DMS53 treated with DMSO at 0.1 percent for 48 hours (cell line): ENCODE measurements around the gene MEP1A.

Experiments used
- DNase-seq: peaks from one replicate; lab custom pipeline; 2025; ENCODE audit not compliant: unreplicated experiment; lab: John Stamatoyannopoulos, UW

The MEP1A gene

DNA sequence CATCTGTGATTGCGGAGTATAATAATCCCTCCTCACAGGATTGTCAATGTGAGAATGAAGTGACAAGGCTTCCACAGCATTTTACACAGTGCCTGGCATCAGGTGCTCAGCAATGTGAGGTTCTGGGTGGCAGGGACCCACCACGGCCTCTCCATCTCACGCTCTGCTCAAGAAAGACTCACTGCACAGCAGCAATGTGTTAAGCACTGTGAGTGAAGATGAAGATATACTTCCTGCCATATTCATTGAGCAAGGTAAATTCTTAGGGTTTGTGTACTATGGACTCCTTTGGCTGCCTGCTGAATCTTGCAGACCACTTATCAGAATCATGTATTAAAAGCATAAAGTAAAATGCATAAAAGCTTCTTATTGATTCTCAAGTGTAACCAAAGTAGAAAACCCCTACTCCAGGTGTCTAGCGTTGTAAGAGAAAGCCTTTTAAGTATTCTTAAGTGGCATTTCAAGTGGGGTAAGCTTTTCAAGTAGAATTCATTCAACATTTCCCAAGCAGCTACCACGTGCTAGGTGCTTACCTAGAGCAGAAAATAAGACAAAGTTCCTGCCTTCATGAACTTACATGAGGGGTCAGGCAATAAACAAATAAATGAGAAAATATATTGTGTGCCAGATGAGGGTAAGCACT, 17.0 kb upstream of the MEP1A start:
- no peak for DNase-seq

DNA sequence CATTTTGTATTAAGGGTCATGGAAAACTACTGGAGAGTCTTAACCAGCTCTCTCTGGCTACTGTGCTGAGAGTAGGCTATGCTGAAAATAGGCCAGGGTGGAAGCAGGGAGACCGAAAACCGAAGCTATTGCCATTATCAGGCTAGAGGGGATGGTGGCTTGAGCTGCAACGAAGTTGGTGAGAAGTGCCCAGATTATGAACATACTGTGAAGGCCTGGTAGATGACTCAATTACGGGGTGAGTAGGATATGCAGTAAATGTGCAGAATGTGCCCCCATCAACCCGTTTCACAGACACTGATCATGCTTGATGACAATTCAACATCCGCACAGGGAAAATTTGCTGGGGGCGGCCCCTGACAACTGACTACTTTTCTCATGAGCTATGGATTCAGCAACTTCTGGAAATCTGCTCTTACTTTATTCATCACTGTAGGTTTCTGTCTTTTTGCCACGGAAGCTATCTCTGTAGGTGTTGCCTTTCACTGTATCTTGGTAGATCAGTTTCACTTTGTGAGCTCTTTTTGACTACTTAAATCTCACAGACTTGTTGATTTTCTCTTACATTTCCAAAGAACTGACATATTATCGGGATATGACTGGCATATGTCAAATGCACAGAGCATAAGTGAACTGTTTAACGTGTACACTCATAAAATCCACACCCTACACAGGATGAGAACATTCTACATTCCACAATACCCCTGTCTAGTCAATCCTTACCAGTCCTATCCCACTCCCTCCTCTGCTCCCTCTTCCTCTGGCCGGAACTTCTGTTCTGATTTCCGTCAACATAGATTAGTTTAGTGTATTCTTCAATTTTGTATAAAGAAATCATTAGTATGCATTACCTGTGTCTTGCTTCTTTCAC, 15.5 kb upstream of the MEP1A start:
- DNase-seq, result no peak

DNA sequence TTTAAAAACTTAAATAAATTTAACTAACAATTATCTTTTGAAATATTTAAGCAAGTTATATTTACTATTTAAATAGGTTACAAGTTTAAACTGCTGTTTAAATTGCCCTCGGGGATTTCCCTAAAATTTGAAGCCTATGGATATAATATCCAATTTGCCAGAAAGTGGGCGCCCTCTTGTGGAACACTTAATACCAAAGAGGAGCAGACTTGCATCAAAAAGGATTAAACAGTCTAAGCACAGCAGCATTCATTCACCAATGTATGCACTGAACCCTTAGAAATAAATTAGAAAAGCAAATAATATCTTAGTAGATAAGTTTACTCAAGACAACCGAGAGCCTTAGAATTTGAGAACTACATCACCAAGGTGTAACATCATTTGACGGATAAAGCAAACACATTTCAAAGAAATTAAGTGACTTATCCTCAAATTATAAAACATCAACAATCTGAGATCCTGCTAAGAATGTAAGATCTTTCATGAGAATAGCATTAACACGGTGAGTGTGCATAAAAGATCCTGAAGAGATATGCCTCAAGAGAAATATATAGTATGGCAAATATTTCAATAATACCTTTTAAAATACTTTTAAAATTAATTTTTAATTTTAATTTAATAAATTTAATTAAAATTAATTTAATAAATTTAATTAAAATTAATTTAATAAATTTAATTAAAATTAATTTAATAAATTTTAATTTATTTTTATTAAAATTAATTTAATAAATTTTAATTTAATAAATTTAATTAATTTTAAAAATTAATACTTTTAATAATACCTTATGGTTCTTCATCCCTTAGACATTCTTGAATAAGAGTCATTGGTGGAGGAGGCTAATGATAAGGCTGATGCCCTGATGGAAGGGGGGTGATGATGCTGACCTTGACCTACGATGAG, 11.5 kb upstream of the MEP1A start:
- peak; percentile 69 for DNase-seq

DNA sequence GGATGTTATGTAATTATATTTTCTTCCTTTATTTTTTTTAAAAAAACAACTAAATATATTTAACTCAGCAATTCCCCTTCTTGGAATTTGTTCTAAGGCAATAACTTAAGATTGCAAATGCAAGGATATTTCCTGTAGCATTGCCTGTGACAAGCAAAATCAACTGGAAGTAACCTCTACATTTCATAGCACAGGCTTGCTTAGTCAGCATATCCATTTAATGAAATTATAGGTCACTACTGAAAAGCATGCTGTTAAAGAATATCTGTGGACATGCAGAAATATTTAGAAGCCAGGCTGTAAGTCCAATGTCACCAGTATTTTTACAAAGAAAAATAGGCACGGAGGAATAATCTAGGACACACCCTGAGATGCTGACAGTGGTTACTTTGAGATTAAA, 8.7 kb upstream of the MEP1A start:
- DNase-seq, result no peak

DNA sequence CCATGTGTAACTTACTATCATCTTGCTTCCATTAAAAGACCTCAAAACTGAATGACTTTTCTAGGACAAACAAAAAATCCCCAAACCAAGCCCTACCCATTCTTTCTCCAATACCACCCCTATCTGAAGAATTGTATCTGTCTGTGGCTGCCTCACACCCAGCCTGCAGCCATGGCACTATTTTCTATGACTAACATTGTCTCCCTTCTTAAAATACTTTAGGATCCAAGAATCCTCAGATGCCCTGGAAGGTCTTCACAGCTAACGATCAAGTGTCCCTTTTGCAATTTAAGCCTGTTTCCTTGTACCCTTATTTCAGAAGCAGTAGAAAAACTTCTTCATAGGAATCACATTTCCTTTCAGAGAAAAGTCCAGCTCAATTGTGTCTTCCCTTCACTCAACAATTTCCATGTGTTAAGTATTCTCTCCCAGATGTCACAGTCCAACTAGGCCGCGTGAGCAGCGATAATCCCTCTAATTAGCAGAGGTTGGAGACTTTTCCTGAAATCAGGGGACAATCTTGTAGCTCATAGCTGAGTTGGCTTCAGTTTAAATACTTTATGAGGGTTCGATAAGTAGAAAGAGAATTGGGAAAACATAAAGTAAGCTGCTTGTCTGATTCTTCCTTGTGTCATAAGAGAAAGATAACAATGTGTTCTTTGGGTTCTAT, 5.2 kb upstream of the MEP1A start:
- DNase-seq, result no peak

DNA sequence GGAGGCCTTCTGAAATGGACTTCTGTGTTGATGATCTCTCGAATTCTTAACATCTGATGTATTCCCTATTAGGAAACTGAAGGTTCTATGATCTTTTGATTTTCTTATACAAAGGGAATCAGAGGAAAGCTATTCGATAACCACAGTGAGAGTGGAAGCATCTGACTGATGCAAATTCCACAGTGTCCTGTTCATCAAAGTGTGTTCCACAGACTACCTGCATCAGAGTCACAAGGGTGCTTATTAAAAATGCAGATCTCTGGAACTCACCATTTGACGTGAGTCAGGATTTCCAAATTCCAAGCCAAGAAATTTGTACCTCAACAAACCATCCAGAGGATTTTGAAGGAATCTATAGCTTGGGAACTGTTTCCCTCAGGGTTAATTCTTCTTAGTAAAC, 4.4 kb upstream of the MEP1A start:
- no peak for DNase-seq

DNA sequence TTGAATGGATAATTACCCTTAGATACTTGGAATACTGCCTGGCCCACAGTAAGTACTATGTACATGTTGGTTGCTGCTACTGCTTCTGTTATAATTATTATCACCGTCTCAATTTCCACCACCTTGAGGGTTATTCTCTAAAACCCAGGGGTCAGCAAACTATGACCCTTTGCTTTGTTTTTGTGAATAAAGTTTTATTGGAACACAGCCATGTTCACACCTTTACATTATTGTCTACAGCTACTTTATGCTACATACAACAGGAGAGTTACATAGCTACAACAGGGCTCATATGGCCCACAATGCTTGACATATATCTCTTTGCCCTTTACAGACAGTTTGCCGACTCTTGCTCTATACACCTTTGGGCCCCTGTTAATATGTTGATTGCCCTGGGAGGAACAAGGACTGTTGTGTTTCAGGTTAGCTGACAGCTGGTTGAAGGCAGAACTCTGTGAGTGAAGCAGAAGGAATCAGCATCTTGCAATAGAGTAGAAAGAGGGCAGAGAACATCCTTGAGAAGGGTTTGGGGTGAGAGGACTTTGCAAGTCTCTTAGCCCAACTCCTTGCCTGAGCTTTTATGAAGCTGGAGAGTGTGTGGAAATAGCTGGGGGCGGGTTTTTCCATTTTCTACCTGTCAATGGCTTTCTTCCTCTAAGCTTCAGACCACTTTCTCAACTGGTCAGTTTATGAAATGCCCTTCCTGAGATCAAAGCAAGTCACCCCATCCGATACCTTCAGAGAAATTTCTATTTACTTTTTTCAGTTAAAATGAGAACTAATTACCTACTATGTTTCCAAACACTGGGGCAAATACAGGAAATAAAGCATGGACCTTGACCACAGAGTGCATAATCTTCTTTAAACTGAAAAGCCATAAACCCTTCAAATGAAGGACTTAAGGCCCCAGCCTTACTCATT, 3.5 kb upstream of the MEP1A start:
- no peak for DNase-seq

DNA sequence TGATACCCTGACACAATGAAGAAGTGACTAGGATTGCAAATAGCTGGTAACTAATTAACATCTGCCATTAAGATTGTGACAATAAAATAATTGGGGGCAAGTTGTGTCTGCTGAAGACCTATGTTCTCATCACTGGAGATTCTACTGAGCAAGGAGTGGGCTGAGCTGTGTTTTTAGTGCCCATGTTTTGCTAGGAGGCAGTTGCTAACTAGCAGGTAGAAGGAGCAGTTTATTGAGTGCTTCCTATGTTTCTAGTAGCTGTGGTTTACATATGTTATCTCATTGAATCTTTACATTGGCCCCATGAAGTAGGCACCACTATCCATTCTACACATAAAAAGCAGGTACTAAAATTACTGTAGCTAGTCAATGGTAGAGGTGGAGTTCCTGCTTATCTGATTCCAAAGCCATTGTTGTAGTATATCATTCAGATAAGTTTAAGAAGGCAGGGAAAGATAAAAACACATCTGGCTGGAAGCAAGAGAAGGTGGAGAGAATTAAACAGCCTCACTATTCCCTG, 2.8 kb upstream of the MEP1A start:
- DNase-seq, result no peak

DNA sequence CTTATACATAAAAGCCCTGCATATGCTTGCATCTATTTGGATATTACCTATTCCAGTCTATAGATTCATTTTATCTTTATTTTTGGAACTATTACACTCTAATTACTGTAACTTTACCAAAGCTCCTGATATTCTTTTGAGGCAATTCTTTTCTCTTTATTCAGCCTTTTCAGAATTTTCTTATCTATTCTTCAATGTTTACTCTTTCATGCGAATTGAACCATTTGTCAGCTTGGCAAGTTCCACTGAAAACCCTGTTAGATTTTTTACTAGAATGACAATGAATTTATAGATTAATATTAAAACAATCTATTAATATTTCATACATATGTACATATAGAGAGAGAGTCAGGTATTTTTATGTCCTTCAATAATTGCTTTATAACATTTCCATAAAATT, 554 bp upstream of the MEP1A start:
- DNase-seq, result no peak

DNA sequence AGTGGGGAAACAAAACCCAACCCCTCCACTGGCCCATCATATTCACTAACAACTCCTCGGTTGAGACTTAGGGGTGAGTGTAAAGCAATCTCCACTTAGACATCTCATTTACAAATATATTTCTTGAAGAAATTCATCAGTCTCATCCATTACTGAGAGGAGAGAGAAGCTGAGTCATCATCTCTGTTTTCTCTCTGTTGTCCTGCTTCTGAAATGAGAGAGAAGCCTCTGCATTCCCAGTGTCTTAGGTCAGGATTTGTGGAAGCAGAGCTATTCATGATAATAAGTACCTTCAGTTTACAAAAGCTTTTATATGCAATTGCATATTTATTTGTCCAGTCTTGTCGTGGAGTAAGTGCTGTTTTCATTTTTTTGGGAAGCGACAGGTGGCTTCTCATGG, 879 bp downstream of the MEP1A start:
- DNase-seq, result no peak

DNA sequence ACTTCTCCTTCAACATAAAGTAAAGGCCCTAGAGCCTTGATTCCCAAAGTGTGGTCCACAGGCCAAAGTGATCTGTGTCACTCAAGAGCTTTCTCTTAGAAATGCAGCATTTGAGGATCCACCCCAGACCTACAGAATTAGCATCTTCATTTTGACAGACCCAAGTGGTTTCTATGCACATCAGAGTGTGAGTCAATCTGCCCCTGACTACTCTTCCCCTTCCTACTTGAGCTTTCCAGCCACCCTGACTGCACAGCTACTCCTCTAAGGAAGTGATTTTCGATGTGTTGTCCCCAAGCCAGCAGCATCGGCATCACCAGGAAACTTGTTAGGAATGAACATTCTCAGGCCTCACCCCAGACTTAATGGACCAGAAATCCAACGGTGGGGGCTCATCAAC, 2.6 kb downstream of the MEP1A start:
- no peak for DNase-seq

DNA sequence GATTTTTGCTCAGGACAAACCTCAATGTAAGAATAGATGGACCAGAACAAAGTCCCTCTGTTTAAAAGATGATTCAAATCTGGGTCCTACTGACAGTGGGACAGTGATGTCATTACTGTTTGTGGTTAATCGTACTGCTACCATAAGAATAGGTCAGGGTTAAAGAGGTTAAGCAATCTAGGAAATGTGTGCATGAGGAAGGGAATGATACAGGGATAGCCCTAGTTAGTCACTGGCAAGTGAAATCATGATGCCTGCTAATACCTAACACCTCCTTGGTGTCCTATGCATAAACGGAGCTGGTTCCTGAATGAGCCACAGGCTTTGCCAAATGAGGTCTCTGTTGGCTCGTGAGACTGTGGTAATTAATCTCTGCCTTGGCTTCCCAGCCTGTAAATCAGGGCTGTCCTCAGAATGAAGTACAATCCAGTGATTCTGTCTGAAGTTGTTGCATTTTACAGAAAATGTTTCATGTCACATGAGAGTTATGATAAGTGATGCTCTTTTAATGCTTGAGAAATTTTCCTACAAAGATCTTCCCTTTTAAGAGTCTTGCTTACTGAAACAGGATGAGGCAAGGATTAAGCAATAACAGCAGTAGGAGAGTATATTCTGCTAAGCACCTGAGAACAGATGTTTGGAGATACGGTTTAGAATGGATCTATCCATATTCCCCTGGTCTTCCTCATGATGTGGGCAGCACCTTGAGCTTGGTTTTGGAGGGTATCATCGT, 3.8 kb downstream of the MEP1A start:
- DNase-seq, result no peak

DNA sequence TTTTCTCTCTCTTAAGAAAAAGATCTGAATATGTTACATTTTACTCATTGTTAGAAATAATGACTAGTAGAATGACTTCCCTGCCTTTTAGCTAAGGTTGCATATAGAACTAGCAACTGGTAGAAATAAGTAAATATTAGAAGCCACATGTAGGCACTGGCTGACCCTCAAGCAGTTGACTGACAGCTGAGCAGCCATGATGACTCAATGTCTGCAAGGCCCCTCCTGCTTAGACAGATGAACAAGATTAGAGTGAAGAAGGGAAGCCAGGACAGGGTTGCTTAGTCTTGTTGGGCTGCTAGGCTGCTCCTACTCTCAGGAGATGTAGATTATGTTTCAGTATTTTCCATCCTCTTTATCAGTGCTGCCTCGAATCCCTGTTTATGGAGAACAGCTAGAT, 6.5 kb downstream of the MEP1A start:
- no peak for DNase-seq

DNA sequence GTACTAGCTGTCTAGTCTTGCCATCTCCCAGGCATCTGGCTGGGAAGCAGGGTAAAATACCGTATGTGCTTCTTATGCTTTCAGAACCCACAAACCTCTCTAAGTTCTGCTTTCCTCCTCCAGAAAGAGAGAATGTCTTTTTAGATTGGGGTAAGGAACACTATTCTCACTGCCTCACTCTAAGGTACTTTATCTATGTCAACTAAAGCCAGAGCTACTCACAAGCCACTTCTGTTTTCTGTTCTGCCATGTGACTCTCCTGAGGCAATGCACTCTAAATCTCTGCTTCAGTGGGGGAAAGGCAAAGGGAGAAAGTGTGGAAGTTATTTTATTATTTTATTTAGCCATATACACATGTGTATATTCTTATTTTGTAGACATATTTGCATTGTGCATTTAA, 15.6 kb downstream of the MEP1A start:
- no peak for DNase-seq

DNA sequence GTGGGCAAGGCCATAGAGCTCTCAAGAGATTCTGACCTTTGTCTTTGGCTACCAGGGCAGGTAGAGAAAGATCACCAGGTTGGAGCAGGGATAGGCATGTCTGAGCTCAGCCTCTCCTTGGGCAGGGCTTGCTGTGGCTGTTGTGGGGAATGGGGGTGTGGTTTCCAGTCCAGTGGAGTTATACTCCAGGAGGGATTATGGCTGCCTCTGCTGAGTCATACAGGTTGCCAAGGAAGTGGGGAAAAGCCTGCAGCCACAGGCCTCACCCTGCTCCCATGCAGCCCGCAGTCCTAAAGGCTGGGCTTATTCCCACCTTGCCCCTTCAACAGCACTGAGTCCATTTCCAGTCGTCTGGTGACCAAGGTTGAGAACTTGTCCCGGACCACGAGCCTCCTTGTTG, 21.9 kb downstream of the MEP1A start:
- no peak for DNase-seq

DNA sequence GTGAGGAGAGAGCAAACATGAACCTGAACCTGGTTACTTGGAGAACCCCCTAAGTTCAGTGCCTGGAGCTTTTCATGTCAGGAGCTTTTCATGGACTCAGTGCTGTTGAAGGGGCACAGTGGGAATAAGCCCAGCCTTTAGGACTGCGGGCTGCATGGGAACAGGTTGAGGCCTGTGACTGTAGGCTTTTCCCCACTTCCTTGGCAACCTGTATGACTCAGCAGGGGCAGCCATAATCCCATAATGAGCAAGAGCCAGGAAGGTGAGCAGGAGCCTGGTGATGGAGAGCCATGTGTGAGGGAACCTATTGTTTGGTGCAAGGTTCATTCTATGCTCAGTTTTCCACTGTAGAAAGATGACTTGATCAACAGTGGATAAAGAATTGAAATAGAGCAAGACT, 23.4 kb downstream of the MEP1A start:
- no peak for DNase-seq

DNA sequence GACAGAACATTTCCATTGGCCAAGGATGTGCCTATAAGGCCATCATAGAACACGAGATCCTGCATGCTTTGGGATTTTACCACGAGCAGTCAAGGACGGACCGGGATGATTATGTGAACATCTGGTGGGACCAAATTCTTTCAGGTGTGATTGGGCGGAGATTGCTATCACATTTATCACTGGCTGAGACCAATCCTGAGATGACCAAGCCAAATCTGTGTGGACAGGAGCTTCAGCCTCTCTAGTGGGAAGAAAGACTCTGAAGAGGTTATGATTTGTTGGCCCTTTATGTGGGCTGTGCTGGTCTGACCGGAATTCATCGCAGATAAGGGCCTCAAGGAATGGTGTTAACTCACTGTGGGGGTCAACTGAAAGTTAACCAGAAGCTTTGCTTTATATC, 26.4 kb downstream of the MEP1A start:
- DNase-seq, result no peak

DNA sequence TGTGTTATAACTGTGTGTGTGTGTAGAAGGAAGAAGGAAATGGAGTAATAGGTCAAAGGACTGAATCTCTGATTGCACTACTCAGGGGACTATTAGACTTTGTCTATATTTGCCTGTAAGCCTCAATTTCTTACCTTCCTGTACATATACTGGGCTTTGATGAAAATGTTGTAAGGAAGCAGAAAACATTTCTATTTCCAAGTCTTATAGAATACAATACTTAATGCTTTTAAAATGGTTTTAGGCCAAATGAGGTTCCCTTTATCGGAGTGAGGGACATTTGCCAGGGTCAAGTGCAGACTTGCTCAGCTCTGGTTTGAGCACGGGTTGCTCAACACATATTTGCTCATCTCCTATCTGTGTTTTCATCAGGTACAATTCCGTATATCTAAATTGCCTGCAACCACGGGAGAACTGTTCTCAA, 28.3 kb downstream of the MEP1A start:
- no peak for DNase-seq

DNA sequence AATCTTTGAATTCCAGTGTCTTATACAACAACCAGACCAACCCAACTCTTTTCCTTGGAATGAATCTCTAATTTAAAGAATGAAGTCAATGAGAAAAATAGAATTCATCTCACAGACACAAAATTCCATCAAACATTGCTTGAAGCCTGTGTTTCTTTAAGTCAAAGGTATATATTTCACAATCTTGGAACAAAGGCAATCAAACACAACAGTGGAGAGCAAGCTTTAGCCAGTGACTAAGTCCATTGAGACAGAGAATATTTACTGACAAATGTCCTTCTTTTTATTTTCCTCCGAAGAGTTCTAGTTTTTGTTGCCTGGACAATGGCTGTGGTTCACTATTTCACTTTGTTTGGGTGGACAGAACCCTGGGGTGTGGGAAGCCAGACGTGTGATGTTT, 35.8 kb downstream of the MEP1A start:
- no peak for DNase-seq
